ENCODE measurements around the gene CAPS.

The CAPS gene

DNA sequence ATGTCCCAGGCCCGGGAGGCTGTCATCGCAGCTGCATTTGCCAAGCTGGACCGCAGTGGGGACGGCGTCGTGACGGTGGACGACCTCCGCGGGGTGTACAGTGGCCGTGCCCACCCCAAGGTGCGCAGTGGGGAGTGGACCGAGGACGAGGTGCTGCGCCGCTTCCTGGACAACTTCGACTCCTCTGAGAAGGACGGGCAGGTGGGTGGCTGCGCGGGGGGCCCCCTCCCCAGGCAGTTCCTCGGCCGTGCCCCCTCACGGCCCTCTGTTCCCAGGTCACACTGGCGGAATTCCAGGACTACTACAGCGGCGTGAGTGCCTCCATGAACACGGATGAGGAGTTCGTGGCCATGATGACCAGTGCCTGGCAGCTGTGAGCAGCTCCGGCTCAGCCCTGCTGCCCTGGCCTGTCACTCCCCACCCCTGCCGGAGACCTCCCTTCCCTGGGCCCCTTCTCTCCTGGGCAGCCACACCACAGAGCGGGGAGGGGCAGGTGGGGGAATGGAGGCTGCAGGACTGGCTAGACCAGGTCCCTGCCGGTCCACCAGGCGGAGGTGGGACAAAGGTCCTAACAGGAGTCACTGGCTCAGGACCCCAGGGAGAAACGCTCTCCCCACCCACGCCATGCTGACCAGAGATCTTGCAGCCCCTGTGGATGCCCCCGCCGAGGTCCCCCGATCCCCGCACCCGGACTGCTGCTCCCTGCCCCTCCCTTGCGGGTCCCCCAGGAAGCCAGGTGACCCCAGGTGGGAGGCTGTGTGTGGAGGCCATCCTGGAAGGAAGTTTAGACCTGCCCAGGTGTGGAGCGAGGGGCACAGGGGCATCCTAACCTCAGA, 1.1 kb downstream of the CAPS start:
- DNase-seq, result no peak

DNA sequence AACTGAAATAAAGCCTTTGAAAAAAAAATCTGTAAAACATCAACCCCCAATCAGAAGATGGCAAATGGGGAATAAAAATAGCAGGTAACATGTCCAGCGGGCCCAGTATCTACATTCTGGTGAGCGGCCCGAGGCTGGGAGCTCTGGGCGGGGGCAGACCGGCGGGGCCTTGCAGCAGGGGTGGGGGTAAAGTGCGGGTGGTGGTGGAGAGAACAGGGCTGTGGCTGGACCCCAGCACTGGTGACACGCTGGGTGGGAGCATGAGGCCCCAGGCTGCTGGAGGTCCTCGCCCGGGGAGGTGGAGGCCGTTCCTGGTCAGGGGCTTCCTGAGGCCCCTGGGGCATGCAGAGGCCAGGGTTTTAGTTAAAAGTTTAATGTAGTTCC, 1.7 kb downstream of the CAPS start:
- DNase-seq, result no peak

DNA sequence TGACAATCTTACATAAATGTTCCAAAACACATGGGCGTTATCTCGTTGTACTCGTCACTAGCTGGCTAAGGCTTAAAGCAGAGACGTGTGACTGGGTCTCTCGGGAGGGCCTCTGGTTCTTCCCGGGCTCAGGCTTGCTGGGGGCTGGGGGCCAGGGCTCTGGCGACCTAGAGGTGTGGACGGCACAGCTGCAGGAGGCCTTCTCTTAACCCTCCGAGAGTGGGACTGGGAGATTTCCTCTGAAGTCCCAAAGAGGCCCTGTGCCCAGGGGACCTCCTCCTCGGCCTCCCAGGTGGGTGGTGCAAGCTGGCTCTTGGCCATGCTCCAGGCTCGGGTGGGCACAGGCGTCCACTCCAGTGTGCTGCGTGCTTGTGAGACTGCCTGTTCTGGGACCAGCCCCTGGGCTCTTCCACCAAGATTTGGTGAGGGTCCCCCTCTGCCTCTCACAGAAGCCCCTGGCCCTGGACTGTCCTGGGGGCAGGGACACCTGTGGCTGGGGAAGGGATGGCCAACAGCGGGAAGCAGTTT, 2.2 kb downstream of the CAPS start:
- no peak for DNase-seq

DNA sequence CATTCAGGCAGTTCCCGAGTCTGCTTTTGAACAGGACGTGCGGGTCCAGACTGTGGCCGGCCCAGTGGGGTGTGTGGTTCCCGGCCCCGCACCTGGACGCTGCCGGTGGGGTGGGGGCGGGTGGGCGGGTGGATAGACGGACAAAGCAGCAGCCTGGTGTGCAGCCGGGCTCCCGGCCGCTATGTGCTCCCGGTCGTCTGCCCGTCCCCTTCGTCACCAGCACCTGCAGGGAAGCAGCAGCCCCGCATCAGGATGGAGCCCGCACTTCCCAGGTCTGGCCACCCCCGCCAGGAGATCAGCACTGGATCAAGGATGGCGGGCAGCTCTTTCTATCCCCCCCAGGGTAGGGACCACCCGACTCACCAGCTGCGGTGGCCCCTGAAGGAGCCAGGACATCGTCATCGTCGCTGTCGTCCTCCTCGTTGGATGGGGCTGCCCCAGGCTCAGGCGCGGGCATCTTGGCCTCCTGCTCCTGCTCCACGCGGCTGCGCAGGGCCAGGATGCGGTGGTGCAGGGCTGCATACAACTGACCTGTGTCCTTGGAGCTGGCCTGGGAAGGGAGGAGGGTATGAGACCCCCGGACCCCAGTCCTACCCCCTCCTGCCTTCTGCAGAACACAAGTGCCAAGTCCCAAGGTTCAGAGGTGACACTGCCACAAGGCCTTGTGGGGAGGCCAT, 3.5 kb downstream of the CAPS start:
- no peak for DNase-seq

DNA sequence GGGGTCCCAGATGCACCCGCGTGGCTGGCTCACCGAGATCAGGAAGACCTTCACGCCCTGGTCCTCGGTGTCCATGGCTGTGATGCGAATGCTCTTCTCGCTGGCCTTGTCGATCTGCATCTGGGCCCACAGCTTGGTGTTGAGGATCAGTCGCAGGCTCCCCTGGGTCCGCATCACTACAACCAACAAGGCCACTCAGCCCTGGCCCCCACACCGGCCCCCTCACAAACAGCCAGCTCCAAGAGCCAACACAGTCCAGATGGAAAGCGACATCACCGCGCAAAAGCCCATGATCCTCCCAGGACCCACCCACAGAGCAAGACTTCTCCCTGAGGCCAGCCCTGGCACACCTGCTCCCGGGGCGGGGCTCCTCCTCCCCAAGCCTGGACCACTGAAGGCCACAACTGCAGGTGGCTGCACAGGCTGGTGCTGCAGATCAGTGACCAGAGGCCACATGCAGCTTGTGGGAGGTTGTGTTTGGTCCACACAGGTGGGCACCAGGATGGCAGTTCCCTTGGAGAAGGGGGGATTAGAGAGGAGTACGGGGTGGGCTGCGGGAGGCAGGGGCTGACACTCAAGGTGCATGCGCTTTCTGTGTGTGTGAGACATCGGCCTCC, 4.5 kb downstream of the CAPS start:
- DNase-seq, result no peak

DNA sequence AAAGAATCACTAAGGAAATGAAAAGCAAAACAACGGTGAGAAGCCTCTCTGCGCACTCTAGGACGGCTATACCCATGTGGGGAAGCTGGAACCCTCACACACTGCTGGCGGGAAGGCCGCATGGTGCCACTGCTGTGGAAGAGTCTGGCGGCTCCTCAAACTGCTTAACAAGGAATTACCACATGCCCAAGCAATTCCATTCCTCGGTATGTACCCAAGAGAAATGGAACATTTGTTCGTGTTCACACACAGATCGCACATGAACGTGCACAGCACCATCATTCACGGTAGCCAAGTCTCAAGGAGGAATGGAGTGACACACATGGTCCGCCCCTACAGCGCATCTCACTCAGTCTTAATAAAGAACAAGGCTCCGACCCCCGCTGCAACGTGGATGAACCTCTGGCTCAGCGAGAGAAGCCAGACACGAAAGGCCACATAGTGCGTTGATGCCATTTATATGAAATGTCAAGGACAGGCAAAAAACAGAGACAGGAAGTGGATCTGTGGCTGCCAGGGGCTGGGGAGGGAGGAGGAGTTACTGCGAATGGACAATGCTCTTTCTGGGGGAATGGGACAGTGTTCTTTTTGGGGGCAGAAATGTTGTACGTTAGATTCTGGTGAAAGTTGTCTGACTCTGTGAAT, 7.6 kb downstream of the CAPS start:
- DNase-seq, result no peak

DNA sequence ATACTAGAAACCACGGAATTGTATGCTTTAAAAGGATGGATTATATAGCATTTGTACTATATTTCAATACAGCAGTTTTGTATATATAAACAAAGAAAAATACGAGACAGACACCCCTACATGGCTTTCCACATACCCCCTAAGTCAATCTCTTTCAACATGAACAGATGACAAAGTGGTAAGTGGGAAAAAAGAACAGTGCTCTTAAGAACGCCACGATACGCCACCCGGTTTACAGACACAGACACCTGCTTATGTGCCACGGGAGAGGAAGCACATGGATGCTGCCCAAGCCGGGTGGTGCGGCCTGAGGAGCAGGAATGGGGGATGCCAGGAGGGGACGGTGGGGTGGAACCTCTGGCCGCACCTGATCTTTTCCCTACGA, 8.1 kb downstream of the CAPS start:
- DNase-seq, result no peak

DNA sequence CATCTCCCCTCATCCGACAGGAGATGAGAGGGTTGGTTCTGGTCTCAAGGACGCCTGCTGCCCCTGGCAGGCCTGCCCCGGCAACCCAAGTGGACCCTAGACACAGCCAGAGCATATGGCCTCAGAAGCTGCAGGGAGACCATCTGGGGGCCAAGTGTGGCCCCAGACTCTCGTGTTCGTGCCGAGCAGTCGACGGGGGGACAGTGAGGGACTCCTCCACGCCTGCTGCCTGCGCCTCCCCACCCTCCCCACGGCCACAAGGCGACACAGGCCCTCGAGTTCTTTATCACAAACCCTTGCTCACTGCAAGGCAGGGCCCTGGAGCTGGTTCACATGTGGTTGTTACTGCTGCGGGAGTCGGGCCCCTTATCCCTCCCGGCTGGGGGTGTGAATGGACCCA, 9.3 kb downstream of the CAPS start:
- DNase-seq, result no peak

DNA sequence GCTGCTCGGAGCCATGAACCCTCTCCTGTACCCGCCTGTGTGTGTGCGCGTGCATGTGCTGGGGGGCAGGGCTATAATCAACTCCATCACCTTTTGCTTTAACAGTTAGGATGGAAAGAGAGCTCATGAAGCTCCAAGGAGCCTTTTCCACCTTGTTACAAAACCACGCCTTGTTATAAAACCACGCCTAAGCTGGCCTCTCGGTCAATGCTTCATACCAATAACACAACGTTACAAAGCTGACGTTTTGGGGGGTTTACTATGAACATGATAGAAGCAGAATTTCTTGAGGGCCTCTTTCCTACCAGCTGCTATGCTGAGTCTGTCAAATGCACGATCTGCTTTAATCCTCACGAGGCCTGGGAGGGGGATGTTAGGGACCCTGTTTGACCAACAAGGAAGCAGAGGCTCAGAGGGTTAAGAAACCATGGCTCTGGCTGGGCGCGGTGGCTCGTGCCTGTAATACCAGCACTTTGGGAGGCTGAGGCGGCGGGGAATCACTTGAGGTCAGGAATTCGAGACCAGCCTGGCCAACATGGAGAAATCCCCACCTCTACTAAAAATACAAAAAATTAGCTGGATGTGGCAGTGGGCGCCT, 11.9 kb downstream of the CAPS start:
- DNase-seq, result no peak

- DNase-seq, result no peak
Measured at GRCh38 chr19:5926641-5927440, 12.8 kb downstream of the CAPS start.

GRCh38 chr19:5927441-5927821, 13.4 kb downstream of the CAPS start:
- DNase-seq, result no peak

DNA sequence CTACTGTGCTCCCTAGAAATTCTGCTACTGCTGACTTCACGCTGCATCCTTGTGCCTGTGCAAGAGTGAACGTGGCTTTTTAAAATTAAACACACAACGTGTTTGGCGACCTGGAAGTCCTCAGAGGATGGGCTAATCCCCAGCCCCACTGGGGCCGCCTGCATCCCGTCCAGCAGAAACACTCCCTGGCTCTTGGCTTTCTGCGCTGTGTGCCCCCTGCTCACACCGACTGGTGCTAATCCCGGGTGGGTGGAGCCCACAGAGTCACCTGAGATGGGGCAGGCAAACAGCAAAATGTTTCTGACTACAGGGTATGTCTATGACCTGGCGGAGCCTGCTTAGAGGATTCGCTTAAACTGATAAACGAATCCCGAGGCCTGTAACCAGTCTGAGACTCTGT, 15.1 kb downstream of the CAPS start:
- DNase-seq, result no peak

DNA sequence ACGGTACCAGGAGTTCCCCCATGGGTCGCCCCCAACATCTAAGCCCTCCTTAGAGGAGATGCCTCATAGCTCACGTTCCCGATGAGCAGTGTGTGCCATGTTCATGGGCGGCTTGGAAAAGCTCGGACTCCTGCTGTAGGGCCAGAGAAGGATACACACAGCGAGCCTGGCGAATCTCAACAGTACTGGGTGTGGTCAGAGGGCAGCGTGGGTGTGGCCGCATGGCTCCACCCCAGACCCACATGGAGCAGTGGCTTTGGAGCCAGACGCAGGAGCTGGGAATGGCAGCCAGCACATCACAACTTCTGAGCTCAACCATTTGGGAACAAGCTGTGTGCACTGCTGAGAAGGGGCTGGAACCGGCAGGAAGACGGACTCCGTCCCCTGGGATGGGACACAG, 15.6 kb downstream of the CAPS start:
- DNase-seq, result no peak

DNA sequence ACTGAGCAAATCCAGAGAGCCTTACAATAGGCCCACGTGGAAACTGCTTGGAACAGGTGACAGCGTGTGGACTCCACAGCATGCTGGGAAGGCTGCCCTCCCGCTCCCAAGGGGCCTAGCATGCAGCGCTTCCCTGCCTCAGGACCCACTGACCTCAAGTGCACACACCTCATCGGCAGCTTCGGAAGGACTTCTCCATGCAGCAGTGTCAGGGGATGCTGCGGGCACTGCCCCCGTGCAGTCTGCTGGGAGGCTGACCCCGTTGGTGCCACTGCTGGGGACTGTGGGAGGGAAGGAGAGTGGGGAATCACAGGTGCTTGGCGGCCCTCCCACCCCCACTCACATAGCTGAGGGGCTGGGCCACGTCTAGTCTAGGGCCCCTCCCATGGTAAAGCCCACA, 17.2 kb downstream of the CAPS start:
- no peak for DNase-seq

- DNase-seq, result no peak
Measured at GRCh38 chr19:5932146-5932545, 18.1 kb downstream of the CAPS start.

DNA sequence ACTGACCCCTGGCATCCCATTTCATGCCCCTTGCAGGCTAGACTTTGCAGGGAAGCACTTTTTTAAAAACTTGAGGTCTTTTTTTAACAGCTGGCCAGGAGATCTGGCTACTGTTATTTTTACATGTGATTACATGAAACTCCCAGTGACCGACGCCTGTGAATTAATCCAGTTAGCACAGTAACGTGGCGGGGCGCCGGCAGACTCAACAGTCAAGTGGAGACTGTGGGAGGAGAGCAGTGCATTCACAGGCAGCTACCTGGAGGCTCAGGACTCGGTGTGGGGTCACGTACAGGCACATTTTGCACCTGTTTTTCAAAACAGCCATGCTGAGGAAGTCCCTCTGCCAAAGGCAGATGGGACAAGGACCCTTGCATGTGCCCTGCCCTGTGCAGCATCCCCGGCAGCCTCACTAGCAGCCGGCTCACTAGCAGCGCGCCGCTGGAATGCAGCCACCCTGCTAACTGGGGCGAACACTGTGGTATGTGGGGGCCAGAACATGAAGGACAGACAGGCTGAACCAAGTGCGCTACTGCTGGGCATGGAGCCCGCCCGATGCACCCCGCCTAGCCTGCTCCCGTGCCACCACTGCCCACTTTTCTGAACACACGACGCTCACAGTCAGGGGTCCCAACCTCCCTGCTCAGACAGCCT, 18.7 kb downstream of the CAPS start:
- no peak for DNase-seq

DNA sequence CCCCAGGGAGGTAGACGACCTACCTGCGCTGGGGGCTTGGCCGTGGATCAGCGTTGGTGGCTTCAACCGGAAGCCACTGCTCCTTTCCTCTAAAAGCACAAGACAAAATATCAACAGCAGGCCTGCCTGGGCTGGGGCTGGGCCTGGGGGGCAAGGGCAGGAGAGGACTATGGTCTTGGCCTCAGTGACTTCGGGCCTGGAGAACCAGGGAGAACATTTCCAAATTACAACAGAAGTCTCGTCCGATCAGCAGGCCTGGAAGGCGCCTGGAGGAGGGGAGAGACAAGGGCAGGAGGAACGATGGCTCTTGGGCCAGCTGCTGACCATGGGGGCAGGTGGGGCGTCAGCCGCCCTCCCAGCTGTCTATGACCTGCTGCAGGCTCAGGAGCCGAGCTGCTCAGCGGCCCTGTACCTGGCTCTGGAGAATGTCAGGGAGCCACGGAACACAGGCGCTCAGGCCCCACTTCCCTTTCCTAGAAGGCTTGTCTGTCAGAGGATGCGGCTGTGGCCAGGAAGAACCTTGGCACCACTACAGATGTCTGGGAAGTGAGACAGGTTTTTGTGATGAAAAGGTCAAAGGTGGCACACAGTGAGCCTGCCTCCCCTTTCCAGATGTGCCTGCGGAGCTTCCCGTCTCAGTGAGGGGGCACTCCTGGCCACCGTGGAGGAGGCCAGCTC, 19.5 kb downstream of the CAPS start:
- DNase-seq, result no peak

- DNase-seq, result no peak
Measured at GRCh38 chr19:5934069-5934401, 20.0 kb downstream of the CAPS start.

- no peak for DNase-seq
Measured at GRCh38 chr19:5934774-5935472, 20.9 kb downstream of the CAPS start.

DNA sequence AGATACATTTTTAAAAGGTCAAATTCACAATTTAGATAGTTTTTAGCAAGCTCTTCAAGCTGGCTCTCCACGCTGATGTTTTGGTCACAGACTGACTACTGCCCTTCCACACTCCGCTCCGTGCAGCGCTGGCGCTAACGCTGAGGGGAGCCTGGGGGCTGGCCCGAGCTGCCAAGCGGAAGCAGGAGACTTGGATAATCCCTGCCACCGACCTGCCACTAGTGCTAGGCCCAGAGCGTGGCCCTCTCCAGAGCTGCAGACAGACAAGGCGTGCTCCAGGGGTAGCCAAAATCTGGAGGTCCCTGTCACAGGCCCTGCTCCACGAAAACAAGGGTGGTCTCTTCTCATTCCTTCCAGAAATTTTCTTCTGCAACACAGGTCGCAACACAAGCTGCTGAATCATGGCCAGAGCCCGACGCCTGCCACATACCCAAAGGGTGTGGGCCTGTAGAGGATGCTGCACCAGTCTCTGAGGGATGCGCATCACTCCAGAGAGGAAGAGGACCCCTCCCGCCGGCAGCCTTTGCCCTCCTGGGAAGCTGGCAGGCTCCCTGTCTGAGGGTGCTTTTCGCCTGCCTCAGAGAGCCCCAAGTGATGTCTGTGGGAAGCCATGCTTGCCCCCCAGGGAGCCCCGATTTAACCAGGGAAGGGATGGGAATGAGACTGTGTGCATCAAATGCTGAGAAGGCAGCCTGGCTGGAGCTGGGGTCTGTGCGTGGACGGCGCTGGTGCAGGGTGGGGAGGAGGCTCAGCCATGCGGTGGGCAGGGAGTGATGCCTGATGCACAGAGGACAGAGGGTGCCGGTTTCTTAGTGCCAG, 21.6 kb downstream of the CAPS start:
- no peak for DNase-seq
